IPS-NIHi7 (cell line): ENCODE data around the gene ENDOG.
"Not testable (repeated sequence)": the region's sequence is repeated elsewhere in the genome, so short reads cannot be mapped to it uniquely, and the experiment has no call there.

Experiments
- DNase-seq: peaks from one replicate; pipeline ENCODE4 v3.0.0; 2012; ENCODE audit warnings: mixed read lengths; ENCODE audit errors: extremely low spot score

The ENDOG gene

GRCh38 chr9:128828719-128829452, 10.6 kb downstream of the ENDOG start:
- DNase-seq, result no peak

- DNase-seq, result peak; percentile 100
These were observed 11.4 kb downstream of the ENDOG start, which contains the start of gene SPOUT1 for GRCh38 chr9:128829477-128830251. Gene SPOUT1 (minus strand): TSS chr9:128829794. CDS start chr9:128829780, 14 bp downstream.

- no peak for DNase-seq
These were observed 15.4 kb downstream of the ENDOG start for GRCh38 chr9:128833696-128834095.

GRCh38 chr9:128835246-128836210, 17.2 kb downstream of the ENDOG start:
- no peak for DNase-seq

- no peak for DNase-seq
These were observed 18.3 kb downstream of the ENDOG start for GRCh38 chr9:128836509-128837145.

GRCh38 chr9:128838338-128838737, 20.0 kb downstream of the ENDOG start:
- DNase-seq, result no peak

- no peak for DNase-seq
These were observed 22.2 kb downstream of the ENDOG start for GRCh38 chr9:128840524-128840923.

- DNase-seq, result no peak
These were observed 23.6 kb downstream of the ENDOG start for GRCh38 chr9:128841694-128842492.

GRCh38 chr9:128843171-128843570, 24.9 kb downstream of the ENDOG start:
- not testable (repeated sequence) for DNase-seq

- peak; percentile 71 for DNase-seq
These were observed 27.1 kb downstream of the ENDOG start for GRCh38 chr9:128845186-128845931.

GRCh38 chr9:128846680-128847030, 28.4 kb downstream of the ENDOG start:
- DNase-seq, result peak; percentile 8

GRCh38 chr9:128847803-128848202, 29.5 kb downstream of the ENDOG start:
- DNase-seq, result no peak

GRCh38 chr9:128851024-128851423, 32.7 kb downstream of the ENDOG start:
- not testable (repeated sequence) for DNase-seq

- not testable (repeated sequence) for DNase-seq
These were observed 33.7 kb downstream of the ENDOG start for GRCh38 chr9:128851779-128852600.

- not testable (repeated sequence) for DNase-seq
These were observed 34.3 kb downstream of the ENDOG start for GRCh38 chr9:128852646-128853045.

GRCh38 chr9:128854454-128854853, 36.2 kb downstream of the ENDOG start:
- not testable (repeated sequence) for DNase-seq

- DNase-seq, result not testable (repeated sequence)
These were observed 40.2 kb downstream of the ENDOG start for GRCh38 chr9:128858476-128858875.

- no peak for DNase-seq
These were observed 42.6 kb downstream of the ENDOG start for GRCh38 chr9:128860937-128861336.

- no peak for DNase-seq
These were observed 43.2 kb downstream of the ENDOG start for GRCh38 chr9:128861501-128861900.
